ENCODE measurements around the gene EVL. TPM values are rescaled to one million over a fixed set of nuclear protein-coding genes. Genes with fewer than 3 reads are reported as not detected.

Gene EVL
- total RNA-seq, 2 experiments from 2014 or later: 1,124 to 1,144 TPM

- DNase-seq (no peak), ATAC-seq (ENCODE audit: low read depth) (no peak)
- H3K27ac Mint-ChIP-seq: peak overlapping the region; percentile 57
- no peaks in the 10 kb centered on the region for H3K9me3 Mint-ChIP-seq
- H3K27me3 Mint-ChIP-seq: no peaks in the 10 kb centered on the region
- peaks cover 38% of the 10 kb centered on the region for H3K4me1 Mint-ChIP-seq
- H3K4me3 Mint-ChIP-seq: no peak overlapping the region
- peaks cover 42% of the 10 kb centered on the region for H3K36me3 Mint-ChIP-seq
- POLR2A ChIA-PET: interaction anchor here (10.9 kb wide), 1 partner anchor 42 kb away, joined by 198 read pairs; the partner anchor contains the start of gene EVL
Observed at GRCh38 chr14:100111931-100112704, 46.9 kb downstream of the EVL start.

GRCh38 chr14:100114109-100114765, 49.0 kb downstream of the EVL start:
- H3K27ac Mint-ChIP-seq: no peak overlapping the region

GRCh38 chr14:100115236-100115635, 50.0 kb downstream of the EVL start:
- peaks cover 22% of the 10 kb centered on the region for H3K4me1 Mint-ChIP-seq
- POLR2A ChIA-PET: interaction anchor here (1.0 to 1.2 kb wide), 2 partner anchors 36 to 61 kb away, joined by 4 read pairs; no protein-coding TSS in a partner anchor
- H3K36me3 Mint-ChIP-seq: peaks cover 32% of the 10 kb centered on the region
- H3K27ac Mint-ChIP-seq: no peak overlapping the region
- no peaks in the 10 kb centered on the region for H3K27me3 Mint-ChIP-seq
- no peak for ATAC-seq (ENCODE audit: low read depth)
- no peak overlapping the region for H3K4me3 Mint-ChIP-seq
- H3K9me3 Mint-ChIP-seq: no peaks in the 10 kb centered on the region
- no peak for DNase-seq

More at GRCh38 chr14:100114109-100114765, 49.0 kb downstream of the EVL start:
- POLR2A ChIA-PET: no interaction called here
- peaks cover 35% of the 10 kb centered on the region for H3K36me3 Mint-ChIP-seq
- no peak overlapping the region for H3K4me3 Mint-ChIP-seq
- H3K4me1 Mint-ChIP-seq: peaks cover 25% of the 10 kb centered on the region
- no peaks in the 10 kb centered on the region for H3K27me3 Mint-ChIP-seq
- no peak for ATAC-seq (ENCODE audit: low read depth)
- no peaks in the 10 kb centered on the region for H3K9me3 Mint-ChIP-seq
- DNase-seq: no peak

GRCh38 chr14:100115726-100116125, 50.5 kb downstream of the EVL start:
- peaks cover 22% of the 10 kb centered on the region for H3K4me1 Mint-ChIP-seq

GRCh38 chr14:100116134-100116533, 50.9 kb downstream of the EVL start:
- Mint-ChIP-seq H3K27ac (no peak overlapping the region), H3K9me3 (no peaks in the 10 kb centered on the region), H3K36me3 (peaks cover 37% of the 10 kb centered on the region), H3K4me3 (no peak overlapping the region), H3K4me1 (peaks cover 22% of the 10 kb centered on the region), H3K27me3 (no peaks in the 10 kb centered on the region)
- ATAC-seq (ENCODE audit: low read depth) (no peak), DNase-seq (no peak)
- POLR2A ChIA-PET: interaction anchor here (0.6 to 1.2 kb wide), 3 partner anchors 37 to 117 kb away, joined by 4 to 6 read pairs (median 4); no protein-coding TSS in a partner anchor

More at GRCh38 chr14:100115726-100116125, 50.5 kb downstream of the EVL start:
- Mint-ChIP-seq H3K36me3 (peaks cover 37% of the 10 kb centered on the region), H3K4me3 (no peak overlapping the region), H3K9me3 (no peaks in the 10 kb centered on the region), H3K27me3 (no peaks in the 10 kb centered on the region), H3K27ac (no peak overlapping the region)
- no peak for ATAC-seq (ENCODE audit: low read depth)
- POLR2A ChIA-PET: interaction anchor here (0.6 to 1.2 kb wide), 3 partner anchors 37 to 118 kb away, joined by 4 to 6 read pairs (median 4); no protein-coding TSS in a partner anchor
- DNase-seq: no peak

- ATAC-seq (ENCODE audit: low read depth) (no peak), DNase-seq (no peak)
- POLR2A ChIA-PET: no interaction called here
- peaks cover 21% of the 10 kb centered on the region for H3K4me1 Mint-ChIP-seq
- H3K27ac Mint-ChIP-seq: no peak overlapping the region
- peaks cover 37% of the 10 kb centered on the region for H3K36me3 Mint-ChIP-seq
- no peak overlapping the region for H3K4me3 Mint-ChIP-seq
- no peaks in the 10 kb centered on the region for H3K27me3 Mint-ChIP-seq
- H3K9me3 Mint-ChIP-seq: no peaks in the 10 kb centered on the region
Observed at GRCh38 chr14:100117026-100117425, 51.8 kb downstream of the EVL start.

GRCh38 chr14:100117633-100118395, 52.6 kb downstream of the EVL start:
- Mint-ChIP-seq H3K36me3 (peaks cover 31% of the 10 kb centered on the region), H3K9me3 (no peaks in the 10 kb centered on the region)
- no peak for ATAC-seq (ENCODE audit: low read depth)

GRCh38 chr14:100118396-100119011, 53.3 kb downstream of the EVL start:
- H3K4me1 Mint-ChIP-seq: peaks cover 14% of the 10 kb centered on the region
- peaks cover 29% of the 10 kb centered on the region for H3K36me3 Mint-ChIP-seq

More at GRCh38 chr14:100117633-100118395, 52.6 kb downstream of the EVL start:
- H3K27ac Mint-ChIP-seq: peak overlapping the region; percentile 47
- peaks cover 14% of the 10 kb centered on the region for H3K4me1 Mint-ChIP-seq
- no peaks in the 10 kb centered on the region for H3K27me3 Mint-ChIP-seq
- no peak for DNase-seq
- no peak overlapping the region for H3K4me3 Mint-ChIP-seq
- POLR2A ChIA-PET: interaction anchor here (0.6 kb wide), 1 partner anchor 72 kb away, joined by 4 read pairs; no protein-coding TSS in a partner anchor

GRCh38 chr14:100119251-100119650, 54.0 kb downstream of the EVL start:
- peaks cover 29% of the 10 kb centered on the region for H3K36me3 Mint-ChIP-seq
- DNase-seq: no peak
- POLR2A ChIA-PET: no interaction called here
- peaks cover 16% of the 10 kb centered on the region for H3K4me1 Mint-ChIP-seq
- no peak for ATAC-seq (ENCODE audit: low read depth)
- peak overlapping the region; percentile 42 for H3K27ac Mint-ChIP-seq
- H3K9me3 Mint-ChIP-seq: no peaks in the 10 kb centered on the region
- no peaks in the 10 kb centered on the region for H3K27me3 Mint-ChIP-seq
- H3K4me3 Mint-ChIP-seq: no peak overlapping the region

More at GRCh38 chr14:100118396-100119011, 53.3 kb downstream of the EVL start:
- POLR2A ChIA-PET: no interaction called here
- Mint-ChIP-seq H3K27ac (no peak overlapping the region), H3K27me3 (no peaks in the 10 kb centered on the region), H3K4me3 (no peak overlapping the region), H3K9me3 (no peaks in the 10 kb centered on the region)
- DNase-seq (no peak), ATAC-seq (ENCODE audit: low read depth) (no peak)

- POLR2A ChIA-PET: interaction anchor here (0.6 to 1.0 kb wide), 2 partner anchors 12 to 221 kb away, joined by 3 read pairs; no protein-coding TSS in a partner anchor
- ATAC-seq (ENCODE audit: low read depth) (no peak), DNase-seq (no peak)
- peaks cover 31% of the 10 kb centered on the region for H3K36me3 Mint-ChIP-seq
- H3K4me1 Mint-ChIP-seq: peaks cover 17% of the 10 kb centered on the region
- H3K27ac Mint-ChIP-seq: peak overlapping the region; percentile 54
- H3K4me3 Mint-ChIP-seq: no peak overlapping the region
- H3K27me3 Mint-ChIP-seq: no peaks in the 10 kb centered on the region
- H3K9me3 Mint-ChIP-seq: no peaks in the 10 kb centered on the region
Observed at GRCh38 chr14:100120522-100121269, 55.5 kb downstream of the EVL start.

- Mint-ChIP-seq H3K27ac (no peak overlapping the region), H3K4me1 (peaks cover 14% of the 10 kb centered on the region), H3K4me3 (no peak overlapping the region), H3K9me3 (no peaks in the 10 kb centered on the region), H3K27me3 (no peaks in the 10 kb centered on the region), H3K36me3 (peaks cover 25% of the 10 kb centered on the region)
- ATAC-seq (ENCODE audit: low read depth) (no peak), DNase-seq (no peak)
- POLR2A ChIA-PET: interaction anchor here (1.0 kb wide), 1 partner anchor 13 kb away, joined by 3 read pairs; no protein-coding TSS in a partner anchor
Observed at GRCh38 chr14:100121643-100122480, 56.6 kb downstream of the EVL start.
